Cardiac fibroblast (primary cell): ENCODE data around the gene ATP5IF1.

Experiments used
- DNase-seq, 2 donors: peaks; one replicate each; pipeline versions ENCODE4 v3.0.0 to v3.0.0-alpha.2; 2010; ENCODE audit warnings: low read depth in 2 of 2
- H3K4me3 ChIP-seq, 2 donors: replicated peaks in 1 of 2; 1 replicate in 1 of 2; 2 replicates in 1 of 2; pipeline ENCODE4 v1.5.1; 2011; ENCODE audit warnings: low read depth in 2 of 2, low read length in 2 of 2, mild to moderate bottlenecking in 2 of 2, moderate library complexity in 1 of 2
- CTCF ChIP-seq: IDR thresholded peaks from one replicate; pipeline ENCODE4 v1.5.1; 2011; ENCODE audit warnings: low read depth, mild to moderate bottlenecking, low read length, inconsistent platforms

Gene ATP5IF1

GRCh38 chr1:28266920-28267322 lies 31.0 kb downstream of the ATP5IF1 start:
- TF ChIP-seq CTCF, result no peak
- H3K4me3 ChIP-seq, result no peak overlapping the region
- DNase-seq, result peak in 1 of 2 donors; percentile 42

DNA sequence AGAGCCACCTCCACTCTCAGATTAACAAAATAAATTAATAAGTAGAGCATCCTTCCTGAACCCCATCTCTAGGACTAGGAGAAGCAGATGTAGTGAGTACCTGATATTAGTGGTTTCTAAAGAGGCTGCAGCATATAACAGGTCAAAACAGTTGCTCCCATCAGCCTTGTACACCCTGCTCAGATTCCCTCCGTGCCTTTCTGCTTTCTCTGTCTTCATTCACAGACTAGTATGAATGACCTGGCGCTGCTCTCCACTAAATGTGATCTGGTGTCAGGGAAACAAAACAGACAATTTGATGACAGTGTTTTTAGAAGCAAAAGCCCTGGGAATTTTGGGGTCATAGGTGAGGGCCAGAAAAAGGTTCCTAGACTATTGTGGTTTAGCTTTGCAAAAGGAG lies 31.7 kb downstream of the ATP5IF1 start:
- DNase-seq, result no peak
- H3K4me3 ChIP-seq, result no peak overlapping the region
- no peak for TF ChIP-seq CTCF

- no peak for TF ChIP-seq CTCF
- DNase-seq, result no peak
Observed at GRCh38 chr1:28269529-28269928, 33.6 kb downstream of the ATP5IF1 start.

GRCh38 chr1:28272215-28272852 lies 36.4 kb downstream of the ATP5IF1 start:
- DNase-seq, result no peak
- H3K4me3 ChIP-seq, result no peak overlapping the region
- TF ChIP-seq CTCF, result no peak

More at GRCh38 chr1:28269529-28269928, 33.6 kb downstream of the ATP5IF1 start:
- no peak overlapping the region for H3K4me3 ChIP-seq

GRCh38 chr1:28273216-28273860 lies 37.4 kb downstream of the ATP5IF1 start:
- TF ChIP-seq CTCF, result no peak
- DNase-seq, result no peak
- no peak overlapping the region for H3K4me3 ChIP-seq

DNA sequence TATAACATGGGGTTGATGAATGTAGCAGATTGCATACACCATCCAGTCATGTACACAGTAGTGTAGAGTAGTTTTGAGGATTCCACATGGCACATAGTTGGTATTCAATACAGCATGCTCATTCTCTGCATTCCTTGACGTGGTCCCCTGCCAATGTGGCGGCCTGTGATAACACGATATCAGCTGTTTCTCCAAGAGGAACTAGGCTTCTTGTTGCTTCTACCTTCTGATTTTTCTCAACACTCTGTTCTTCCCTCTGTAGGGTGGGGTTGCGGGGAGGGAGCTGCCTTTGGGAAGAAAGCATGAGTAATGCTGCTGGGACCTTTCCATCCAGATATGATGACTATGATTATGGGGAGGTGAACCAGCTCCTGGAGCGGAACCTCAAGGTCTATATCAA lies 42.8 kb downstream of the ATP5IF1 start:
- no peak for TF ChIP-seq CTCF
- H3K4me3 ChIP-seq, result no peak overlapping the region
- DNase-seq, result no peak
